ENCODE data around the gene KAT5. TPM values are rescaled to one million over a fixed set of nuclear protein-coding genes. Genes with fewer than 3 reads are reported as not detected.

KAT5 gene
- total RNA-seq, 1 donor from 2014 or later = 73.1 TPM

DNA sequence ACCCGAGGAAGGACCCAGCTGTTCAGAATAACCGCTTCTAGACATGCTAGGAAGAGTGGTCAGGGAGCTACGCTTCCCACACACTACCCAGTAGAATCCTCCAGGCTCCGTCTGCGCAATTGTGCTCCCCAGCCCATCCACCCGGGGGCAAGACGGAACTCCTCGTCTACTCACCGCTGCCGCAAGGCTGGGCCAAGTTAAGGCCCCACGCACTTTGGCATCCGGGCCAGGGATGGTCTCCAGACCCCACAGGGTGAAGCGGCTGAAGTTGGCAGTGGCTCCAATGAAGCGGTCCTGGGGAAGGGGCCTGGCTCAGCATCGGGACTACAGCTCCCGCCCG, 7.8 kb downstream of the KAT5 start:
- Mint-ChIP-seq H3K9me3 (ENCODE audit: low read depth) (no peaks in the 10 kb centered on the region), H3K27ac (peak overlapping the region; percentile 62), H3K4me1 (ENCODE audit: low read depth) (peaks cover 13% of the 10 kb centered on the region), H3K4me3 (ENCODE audit: low read depth) (peak overlapping the region; percentile 85), H3K27me3 (peaks cover 1% of the 10 kb centered on the region), H3K36me3 (ENCODE audit: insufficient read depth) (peaks cover 12% of the 10 kb centered on the region)
- no peak for DNase-seq (ENCODE audit: low spot score, unreplicated experiment)
- TF ChIP-seq, protein P1, sequence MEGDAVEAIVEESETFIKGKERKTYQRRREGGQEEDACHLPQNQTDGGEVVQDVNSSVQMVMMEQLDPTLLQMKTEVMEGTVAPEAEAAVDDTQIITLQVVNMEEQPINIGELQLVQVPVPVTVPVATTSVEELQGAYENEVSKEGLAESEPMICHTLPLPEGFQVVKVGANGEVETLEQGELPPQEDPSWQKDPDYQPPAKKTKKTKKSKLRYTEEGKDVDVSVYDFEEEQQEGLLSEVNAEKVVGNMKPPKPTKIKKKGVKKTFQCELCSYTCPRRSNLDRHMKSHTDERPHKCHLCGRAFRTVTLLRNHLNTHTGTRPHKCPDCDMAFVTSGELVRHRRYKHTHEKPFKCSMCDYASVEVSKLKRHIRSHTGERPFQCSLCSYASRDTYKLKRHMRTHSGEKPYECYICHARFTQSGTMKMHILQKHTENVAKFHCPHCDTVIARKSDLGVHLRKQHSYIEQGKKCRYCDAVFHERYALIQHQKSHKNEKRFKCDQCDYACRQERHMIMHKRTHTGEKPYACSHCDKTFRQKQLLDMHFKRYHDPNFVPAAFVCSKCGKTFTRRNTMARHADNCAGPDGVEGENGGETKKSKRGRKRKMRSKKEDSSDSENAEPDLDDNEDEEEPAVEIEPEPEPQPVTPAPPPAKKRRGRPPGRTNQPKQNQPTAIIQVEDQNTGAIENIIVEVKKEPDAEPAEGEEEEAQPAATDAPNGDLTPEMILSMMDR (IDR thresholded peaks at IDR 0.05; ENCODE audit: unreplicated experiment) = no peak

DNA sequence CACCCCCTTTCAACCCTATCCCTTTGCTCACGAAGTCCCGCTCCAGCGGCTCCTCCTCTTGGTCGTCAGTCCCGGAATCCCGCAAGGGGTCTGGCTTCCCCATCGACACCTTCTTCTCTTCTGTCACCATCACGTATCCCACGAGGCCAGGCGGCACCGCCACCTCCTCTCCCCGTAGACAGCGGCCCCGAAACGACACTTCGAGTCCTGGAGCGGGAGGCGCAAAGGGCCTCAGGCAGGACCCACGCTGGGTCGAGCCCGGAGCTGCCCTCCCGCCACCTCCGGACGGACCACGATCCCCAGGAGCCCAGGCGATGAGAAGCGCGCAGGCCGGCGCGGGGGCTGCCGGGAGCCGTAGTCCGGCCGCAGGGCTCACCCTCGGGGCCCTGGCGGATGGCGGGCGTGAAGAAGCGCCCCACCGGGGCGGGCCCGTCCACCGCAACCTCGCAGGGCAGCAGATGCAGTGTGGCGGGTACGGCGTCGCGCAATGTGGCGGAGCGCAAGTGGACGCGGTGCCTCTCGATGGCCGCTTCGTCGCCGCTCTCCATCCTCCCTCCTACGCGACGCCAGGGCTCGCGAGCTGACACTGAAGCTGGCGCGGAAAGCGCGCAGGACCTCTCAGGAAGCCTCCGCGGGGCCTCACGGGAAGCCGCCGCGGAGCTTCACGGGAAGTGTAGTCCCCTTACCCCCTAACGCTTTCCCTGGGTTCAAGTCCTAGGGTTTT, 8.3 kb downstream of the KAT5 start, which contains the start of gene RNASEH2C:
Gene RNASEH2C, minus strand, starts transcription at position 588 of the 724 bp plus-strand sequence. Its CDS starts 40 bp downstream, at position 548.
- TF ChIP-seq, protein P1 (IDR thresholded peaks at IDR 0.05; ENCODE audit: unreplicated experiment) = no peak
- peak within 1 kb of the TSS; percentile 85 for H3K4me3 Mint-ChIP-seq (ENCODE audit: low read depth)
- DNase-seq (ENCODE audit: low spot score, unreplicated experiment) = peak; percentile 59
- H3K36me3 Mint-ChIP-seq (ENCODE audit: insufficient read depth) = peaks cover 8% of the 10 kb centered on the region
- H3K27ac Mint-ChIP-seq = peak within 1 kb of the TSS; percentile 93
- H3K9me3 Mint-ChIP-seq (ENCODE audit: low read depth) = no peaks in the 10 kb centered on the region
- H3K4me1 Mint-ChIP-seq (ENCODE audit: low read depth) = peaks cover 13% of the 10 kb centered on the region
- H3K27me3 Mint-ChIP-seq = peaks cover 3% of the 10 kb centered on the region

DNA sequence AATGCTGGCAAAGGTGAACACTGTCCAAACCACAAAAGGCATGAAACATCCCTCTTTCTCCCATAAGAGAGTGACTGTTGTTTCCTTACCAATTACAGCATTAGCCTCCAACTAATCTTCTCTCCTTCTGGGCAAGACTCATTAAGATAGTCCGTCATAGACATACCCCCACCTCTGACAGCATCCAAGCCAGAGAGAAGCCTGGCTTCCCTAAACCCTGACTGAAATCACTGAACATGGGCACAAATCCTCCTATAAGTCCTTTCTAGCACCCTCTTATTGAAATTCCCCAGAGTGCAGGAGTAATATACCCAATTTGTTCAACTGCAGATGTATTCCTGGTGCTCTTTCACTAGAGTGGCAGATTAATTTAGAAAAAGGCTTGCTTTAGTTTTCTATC, 10.2 kb downstream of the KAT5 start:
- no peaks in the 10 kb centered on the region for H3K9me3 Mint-ChIP-seq (ENCODE audit: low read depth)
- H3K27me3 Mint-ChIP-seq = peaks cover 5% of the 10 kb centered on the region
- peaks cover 13% of the 10 kb centered on the region for H3K4me1 Mint-ChIP-seq (ENCODE audit: low read depth)
- H3K4me3 Mint-ChIP-seq (ENCODE audit: low read depth) = no peak overlapping the region
- DNase-seq (ENCODE audit: low spot score, unreplicated experiment) = no peak
- peaks cover 3% of the 10 kb centered on the region for H3K36me3 Mint-ChIP-seq (ENCODE audit: insufficient read depth)
- H3K27ac Mint-ChIP-seq = no peak overlapping the region
- TF ChIP-seq, protein P1 (IDR thresholded peaks at IDR 0.05; ENCODE audit: unreplicated experiment) = no peak

DNA sequence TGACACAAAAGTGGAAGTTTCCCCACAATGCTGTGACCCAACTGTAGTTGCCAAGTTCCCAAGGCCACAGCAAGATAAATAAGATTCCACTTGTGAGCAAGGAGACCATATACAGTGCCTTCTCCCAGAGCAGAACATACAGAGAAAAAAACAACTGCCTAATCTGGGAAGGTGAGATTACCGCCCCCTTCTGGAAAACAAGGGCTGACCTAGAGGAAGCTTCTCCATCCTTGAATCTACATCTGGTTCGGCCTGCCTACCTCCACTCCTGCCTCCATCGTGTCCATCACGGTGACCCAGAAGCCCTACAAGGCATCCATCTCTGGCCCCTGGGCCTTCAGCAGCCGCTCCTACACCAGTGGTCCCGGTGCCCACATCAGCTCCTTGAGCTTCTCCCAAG, 14.6 kb downstream of the KAT5 start:
- Mint-ChIP-seq H3K36me3 (ENCODE audit: insufficient read depth) (no peaks in the 10 kb centered on the region), H3K4me1 (ENCODE audit: low read depth) (no peaks in the 10 kb centered on the region), H3K27ac (no peak overlapping the region), H3K27me3 (peaks cover 9% of the 10 kb centered on the region), H3K9me3 (ENCODE audit: low read depth) (peaks cover under 1% of the 10 kb centered on the region), H3K4me3 (ENCODE audit: low read depth) (no peak overlapping the region)
- DNase-seq (ENCODE audit: low spot score, unreplicated experiment) = no peak
- TF ChIP-seq, protein P1 (IDR thresholded peaks at IDR 0.05; ENCODE audit: unreplicated experiment) = no peak

DNA sequence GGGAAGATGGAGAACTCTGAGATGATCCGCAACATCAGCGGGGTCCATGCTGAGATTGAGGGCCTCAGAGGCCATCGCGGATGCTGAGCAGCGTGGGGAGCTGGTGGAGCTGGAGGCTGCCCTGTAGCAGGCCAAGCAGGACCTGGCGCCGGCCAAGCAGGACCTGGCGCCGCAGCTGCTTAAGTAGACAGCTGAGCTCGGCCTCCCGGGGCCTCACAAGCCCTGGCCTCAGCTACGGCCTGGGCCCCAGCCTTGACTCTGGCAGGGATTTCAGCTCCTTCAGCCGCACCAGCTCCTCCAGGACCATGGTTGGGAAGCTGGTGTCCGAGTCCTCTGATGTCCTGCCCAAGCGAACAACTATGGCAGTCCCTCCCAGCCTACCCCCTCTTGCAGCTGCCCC, 15.8 kb downstream of the KAT5 start:
- peaks cover 14% of the 10 kb centered on the region for H3K27me3 Mint-ChIP-seq
- no peak overlapping the region for H3K27ac Mint-ChIP-seq
- no peak overlapping the region for H3K4me3 Mint-ChIP-seq (ENCODE audit: low read depth)
- H3K36me3 Mint-ChIP-seq (ENCODE audit: insufficient read depth) = peaks cover 2% of the 10 kb centered on the region
- peaks cover 4% of the 10 kb centered on the region for H3K9me3 Mint-ChIP-seq (ENCODE audit: low read depth)
- H3K4me1 Mint-ChIP-seq (ENCODE audit: low read depth) = no peaks in the 10 kb centered on the region
- TF ChIP-seq, protein P1 (IDR thresholded peaks at IDR 0.05; ENCODE audit: unreplicated experiment) = no peak
- DNase-seq (ENCODE audit: low spot score, unreplicated experiment) = no peak
